NCI-H748 (cell line): ENCODE results near the gene TGFBRAP1.

ENCODE experiments used
- DNase-seq: peaks from one replicate; lab custom pipeline; 2025; ENCODE audit not compliant: unreplicated experiment; lab: John Stamatoyannopoulos, UW

TGFBRAP1 gene

DNA sequence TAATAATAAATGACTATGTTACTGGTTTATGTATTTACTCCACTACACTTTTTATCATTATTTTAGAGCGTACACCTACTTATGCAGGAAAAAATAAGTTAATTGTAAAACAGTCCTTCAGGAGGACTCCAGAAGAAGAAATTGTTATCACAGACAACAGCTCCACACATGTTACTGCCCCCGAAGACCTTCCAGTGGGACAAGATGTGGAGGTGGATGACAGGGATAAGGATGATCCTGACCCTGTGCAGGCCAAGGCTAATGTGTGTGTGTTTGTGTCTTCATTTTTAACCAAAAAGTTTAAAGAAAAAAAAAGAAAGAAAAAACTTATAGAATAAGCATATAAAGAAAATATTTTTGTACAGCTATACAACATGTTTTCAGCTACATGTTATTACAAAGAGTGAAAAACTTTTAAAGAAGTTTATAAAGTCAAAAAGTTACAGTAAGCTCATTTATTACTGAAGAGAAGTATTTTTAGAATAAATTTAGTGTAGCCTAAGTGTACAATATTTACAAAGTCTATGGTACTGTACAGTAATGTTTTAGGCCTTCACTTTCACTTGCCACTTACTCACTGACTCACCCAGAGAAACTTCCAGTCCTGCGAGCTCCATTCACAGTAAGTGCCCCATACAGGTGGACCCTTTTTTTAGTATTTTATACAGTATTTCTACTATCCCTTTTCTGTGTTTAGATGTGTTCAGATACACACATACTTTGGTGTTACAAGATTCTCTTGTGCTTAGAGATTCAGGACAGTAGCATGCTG lies 7.5 kb downstream of the TGFBRAP1 start:
- no peak for DNase-seq

DNA sequence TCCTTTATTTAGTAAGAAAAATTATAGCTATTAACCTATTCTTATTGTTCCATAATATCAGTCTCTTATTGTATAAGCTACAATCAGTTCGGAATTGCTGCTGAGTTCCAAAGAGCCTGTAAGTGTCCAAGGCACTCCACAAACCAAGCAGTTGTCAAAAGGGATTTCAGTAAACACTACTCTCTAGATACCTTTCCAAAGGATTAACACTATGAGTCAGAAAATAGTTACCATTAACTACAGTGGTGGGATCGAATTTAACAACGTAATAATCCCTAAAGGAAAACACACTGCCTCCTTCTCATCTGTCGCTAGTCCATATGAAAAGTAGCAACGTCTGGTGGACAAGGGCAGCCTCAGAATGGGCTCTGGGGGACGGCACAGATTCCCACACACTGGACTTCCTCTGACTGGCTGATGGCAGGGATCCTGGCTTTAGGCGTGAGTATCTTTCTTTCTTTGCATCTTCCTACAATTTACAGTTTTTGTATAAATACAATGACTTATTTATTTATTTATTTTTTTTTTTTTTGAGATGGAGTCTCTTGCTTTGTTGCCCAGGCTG lies 8.8 kb downstream of the TGFBRAP1 start:
- no peak for DNase-seq

- DNase-seq: no peak
Measured at GRCh38 chr2:105317937-105318336, 11.6 kb downstream of the TGFBRAP1 start.

- DNase-seq: no peak
Measured at GRCh38 chr2:105315314-105315713, 14.2 kb downstream of the TGFBRAP1 start.

GRCh38 chr2:105313877-105314276 lies 15.7 kb downstream of the TGFBRAP1 start:
- DNase-seq: no peak

- no peak for DNase-seq
Measured at GRCh38 chr2:105309147-105309545, 20.4 kb downstream of the TGFBRAP1 start.

GRCh38 chr2:105308382-105309146 lies 21.0 kb downstream of the TGFBRAP1 start:
- no peak for DNase-seq

DNA sequence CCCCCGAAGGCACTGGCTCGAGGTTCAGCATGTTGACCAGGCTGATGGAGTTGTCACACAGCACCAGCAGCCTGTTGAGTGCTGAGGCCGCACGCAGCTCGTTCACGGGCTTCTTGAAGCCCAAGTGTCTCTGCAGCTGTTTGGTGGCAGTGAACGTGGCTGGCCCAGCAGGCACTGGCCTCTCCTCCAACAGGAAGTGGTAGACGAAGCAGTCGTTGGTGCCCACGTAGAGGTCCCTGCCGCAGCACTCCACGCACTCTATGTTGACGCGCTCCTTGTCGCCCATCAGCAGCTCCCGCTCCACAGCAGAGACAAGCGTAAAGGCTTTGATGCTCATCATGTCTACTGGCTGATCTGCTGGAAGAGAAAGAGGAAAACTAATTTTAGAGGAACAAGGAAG lies 21.6 kb downstream of the TGFBRAP1 start:
- DNase-seq: no peak

DNA sequence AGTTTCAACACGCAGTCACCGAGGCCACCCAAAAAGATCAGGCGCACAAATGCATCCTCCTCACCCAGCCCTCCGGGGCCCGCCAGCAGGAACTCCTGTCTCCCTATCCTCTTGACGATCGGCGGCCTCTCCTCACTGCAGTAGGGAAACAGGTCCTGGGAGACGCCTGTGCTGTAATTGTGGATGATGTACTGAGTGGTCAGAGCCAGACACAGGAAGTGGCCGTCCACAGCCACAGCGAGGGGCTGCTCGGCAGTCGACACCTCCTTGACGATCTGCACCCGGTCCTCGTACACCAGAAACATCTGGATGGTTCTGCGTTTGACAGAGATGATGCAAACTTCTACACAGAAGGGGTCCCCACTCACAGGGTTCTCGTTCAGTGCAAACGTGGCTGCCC lies 22.0 kb downstream of the TGFBRAP1 start:
- no peak for DNase-seq

- DNase-seq: no peak
Measured at GRCh38 chr2:105307146-105307545, 22.4 kb downstream of the TGFBRAP1 start.

DNA sequence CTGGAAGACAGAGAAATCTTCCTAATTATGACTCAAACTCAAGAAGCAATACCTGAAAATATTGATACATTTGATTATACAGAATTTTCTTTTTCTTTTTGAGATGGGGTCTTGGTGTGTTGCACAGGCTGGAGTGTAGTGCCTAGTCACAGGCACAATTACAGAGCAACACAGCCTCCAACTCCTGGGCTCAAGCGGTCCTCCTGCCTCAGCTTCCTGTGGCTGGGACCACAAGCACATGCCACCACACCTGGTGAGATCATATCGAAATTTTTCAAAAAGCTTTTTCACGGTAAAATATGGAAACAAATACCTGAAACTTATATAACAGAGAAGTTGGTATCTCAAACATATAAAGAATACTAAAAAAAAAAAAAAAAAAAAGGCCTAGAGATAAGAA lies 27.9 kb downstream of the TGFBRAP1 start:
- no peak for DNase-seq

- DNase-seq: no peak
Measured at GRCh38 chr2:105299290-105299689, 30.2 kb downstream of the TGFBRAP1 start.

DNA sequence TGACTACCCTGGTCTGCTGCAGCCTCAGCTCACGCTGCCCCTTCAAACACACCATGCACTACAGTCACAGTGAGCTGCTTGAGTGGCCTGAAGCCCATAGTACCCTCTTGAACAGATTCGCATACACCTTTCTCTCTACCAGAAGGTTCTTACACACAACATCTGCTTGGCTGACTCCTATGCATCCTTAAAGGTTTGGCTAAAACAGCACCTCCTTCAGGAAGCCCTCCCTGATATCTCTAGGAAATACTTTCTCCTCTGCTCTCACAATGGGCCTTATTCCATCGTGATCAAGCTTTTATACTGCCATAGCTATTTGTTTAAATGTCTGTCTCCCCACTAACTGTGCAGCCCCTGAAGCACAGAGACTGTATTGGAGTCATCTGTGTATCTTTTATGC lies 31.5 kb downstream of the TGFBRAP1 start:
- DNase-seq: no peak

DNA sequence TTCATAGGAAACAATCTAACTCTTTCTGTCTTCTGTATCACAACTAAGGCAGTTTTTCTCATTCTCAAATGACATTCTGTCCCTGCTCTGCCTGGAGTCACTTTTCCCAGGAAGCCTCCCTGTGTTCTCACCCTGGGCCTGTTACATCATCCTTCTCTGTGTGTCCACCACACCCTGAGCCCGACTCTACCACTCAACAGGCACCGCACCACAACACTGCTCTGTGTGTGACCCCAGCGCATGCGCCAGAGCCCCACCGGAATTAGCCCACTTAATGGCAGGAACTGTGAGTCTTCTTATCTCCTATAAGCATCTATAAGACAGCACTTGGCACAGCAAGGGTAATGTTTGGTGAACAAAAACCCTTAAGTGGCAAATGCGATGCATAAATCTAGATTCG lies 32.3 kb downstream of the TGFBRAP1 start:
- DNase-seq: no peak

GRCh38 chr2:105296017-105296611 lies 33.4 kb downstream of the TGFBRAP1 start:
- no peak for DNase-seq

DNA sequence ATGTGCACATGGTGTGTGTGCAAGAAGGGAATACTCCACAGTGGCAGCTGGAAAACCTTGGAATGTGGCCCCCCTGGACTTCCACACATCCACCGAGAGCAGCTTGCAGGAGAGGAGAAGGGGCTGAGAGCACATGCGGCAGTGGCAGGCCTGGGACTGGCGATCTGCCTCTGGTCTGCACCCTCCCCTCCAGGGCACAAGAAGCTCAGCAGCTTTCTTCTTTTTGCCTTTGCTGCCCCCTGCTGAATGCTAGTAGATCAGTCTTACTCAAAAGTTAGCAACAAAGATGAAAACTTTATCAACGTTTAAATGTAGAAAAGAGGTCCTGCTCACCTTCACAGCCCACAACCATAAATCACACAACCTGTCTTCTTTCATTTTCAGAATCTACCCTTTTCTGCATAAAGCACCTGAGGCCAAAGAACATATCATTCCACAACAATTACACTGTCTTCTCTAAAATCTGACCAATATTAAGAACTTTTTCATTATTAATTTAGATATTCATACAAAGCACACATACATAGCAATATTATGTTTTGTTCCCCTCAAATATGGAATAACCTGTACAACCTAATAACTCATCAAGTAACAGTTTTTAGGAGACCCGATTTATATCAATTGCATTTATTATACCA lies 34.6 kb downstream of the TGFBRAP1 start:
- peak; percentile 5 for DNase-seq

DNA sequence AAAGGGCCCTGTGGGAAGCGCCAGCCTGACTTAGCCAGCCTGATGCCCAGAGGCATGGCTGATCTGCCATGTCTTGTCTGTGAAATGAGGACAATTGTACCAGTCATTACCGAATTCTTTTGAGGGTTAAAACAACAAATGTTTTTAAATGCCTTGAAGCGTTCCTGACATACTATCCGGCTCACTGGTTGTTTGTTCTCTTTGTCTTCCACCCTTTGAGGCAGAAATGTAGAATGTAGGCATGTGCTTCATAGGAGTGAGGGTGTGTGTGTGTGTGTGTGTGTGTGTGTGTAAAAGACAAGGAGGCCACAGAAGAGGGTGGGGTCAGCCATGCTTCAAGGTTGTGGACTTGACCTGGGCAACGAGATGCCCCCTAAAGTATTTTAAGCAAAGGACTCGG lies 35.5 kb downstream of the TGFBRAP1 start:
- DNase-seq: no peak

- DNase-seq: no peak
Measured at GRCh38 chr2:105291981-105292380, 37.6 kb downstream of the TGFBRAP1 start.

DNA sequence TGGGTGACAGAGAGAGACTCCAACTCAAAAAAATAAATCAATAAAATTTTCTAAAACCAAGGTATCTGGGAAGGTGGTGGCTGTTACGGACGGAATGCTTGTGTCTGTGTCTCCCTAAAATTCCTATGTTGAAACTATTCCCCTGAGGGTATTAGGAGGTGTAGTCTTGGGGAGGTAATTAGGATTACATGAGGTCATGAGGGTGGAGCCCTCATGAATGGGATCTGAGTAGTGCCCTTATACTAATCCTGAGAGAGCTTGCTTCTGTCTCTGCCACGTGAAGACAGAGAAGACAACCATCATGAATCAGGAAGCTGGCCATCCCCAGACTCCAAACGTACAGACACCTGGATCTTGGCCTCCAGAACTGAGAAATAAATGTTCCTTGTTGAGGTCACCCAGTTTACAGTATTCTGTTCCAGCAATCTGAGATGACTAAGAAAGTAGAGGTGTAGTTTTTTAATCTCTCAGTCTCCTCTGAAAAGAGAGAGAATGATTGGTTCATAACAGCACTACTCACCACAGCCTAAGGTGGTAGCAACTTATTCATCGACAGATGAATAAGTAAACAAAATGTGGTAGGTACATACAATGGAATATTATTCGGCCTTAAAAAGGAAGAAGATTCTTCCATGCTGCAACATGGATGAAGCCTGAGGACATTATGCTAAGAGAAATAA lies 38.4 kb downstream of the TGFBRAP1 start:
- no peak for DNase-seq

GRCh38 chr2:105288133-105288532 lies 41.4 kb downstream of the TGFBRAP1 start:
- DNase-seq: no peak

- DNase-seq: peak; percentile 5
Measured at GRCh38 chr2:105287692-105288091, 41.8 kb downstream of the TGFBRAP1 start.
